Hepatocyte (in vitro differentiated cells): Measurements from ENCODE around the gene SNX18.

Source experiments
- EZH2 ChIP-seq: fragments of 200-600 bp; sonication (generic); IDR thresholded peaks from 2 replicates; pipeline ENCODE4 v1.6.1; 2016; ENCODE audit warnings: antibody characterized with exemption, mild to moderate bottlenecking, borderline replicate concordance
- EZH2phosphoT487 ChIP-seq: fragments of 200-600 bp; sonication (generic); IDR thresholded peaks from one replicate; pipeline ENCODE4 v1.6.1; 2018; ENCODE audit warnings: antibody characterized with exemption, mild to moderate bottlenecking, low read depth, moderate library complexity; ENCODE audit not compliant: unreplicated experiment, severe bottlenecking
- TF ChIP-seq, protein P1 (sequence below): fragments of 200-600 bp; sonication (generic); IDR thresholded peaks from 2 replicates; pipeline ENCODE4 v1.5.1; 2016; ENCODE audit warnings: antibody characterized with exemption, mild to moderate bottlenecking; ENCODE audit not compliant: poor library complexity

- TF ChIP-seq, protein P1, sequence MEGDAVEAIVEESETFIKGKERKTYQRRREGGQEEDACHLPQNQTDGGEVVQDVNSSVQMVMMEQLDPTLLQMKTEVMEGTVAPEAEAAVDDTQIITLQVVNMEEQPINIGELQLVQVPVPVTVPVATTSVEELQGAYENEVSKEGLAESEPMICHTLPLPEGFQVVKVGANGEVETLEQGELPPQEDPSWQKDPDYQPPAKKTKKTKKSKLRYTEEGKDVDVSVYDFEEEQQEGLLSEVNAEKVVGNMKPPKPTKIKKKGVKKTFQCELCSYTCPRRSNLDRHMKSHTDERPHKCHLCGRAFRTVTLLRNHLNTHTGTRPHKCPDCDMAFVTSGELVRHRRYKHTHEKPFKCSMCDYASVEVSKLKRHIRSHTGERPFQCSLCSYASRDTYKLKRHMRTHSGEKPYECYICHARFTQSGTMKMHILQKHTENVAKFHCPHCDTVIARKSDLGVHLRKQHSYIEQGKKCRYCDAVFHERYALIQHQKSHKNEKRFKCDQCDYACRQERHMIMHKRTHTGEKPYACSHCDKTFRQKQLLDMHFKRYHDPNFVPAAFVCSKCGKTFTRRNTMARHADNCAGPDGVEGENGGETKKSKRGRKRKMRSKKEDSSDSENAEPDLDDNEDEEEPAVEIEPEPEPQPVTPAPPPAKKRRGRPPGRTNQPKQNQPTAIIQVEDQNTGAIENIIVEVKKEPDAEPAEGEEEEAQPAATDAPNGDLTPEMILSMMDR: no peak
- TF ChIP-seq EZH2phosphoT487 (no peak), EZH2 (no peak)
Observed at GRCh38 chr5:54470128-54470527, 47.4 kb upstream of the SNX18 start.
